Measurements from ENCODE around the gene RIT2.

The RIT2 gene

GRCh38 chr18:43081396-43081795 is 34.1 kb downstream of the RIT2 start:
- DNase-seq (ENCODE audit: low read depth in 3 of 3, low spot score in 1 of 3) = no peak

DNA sequence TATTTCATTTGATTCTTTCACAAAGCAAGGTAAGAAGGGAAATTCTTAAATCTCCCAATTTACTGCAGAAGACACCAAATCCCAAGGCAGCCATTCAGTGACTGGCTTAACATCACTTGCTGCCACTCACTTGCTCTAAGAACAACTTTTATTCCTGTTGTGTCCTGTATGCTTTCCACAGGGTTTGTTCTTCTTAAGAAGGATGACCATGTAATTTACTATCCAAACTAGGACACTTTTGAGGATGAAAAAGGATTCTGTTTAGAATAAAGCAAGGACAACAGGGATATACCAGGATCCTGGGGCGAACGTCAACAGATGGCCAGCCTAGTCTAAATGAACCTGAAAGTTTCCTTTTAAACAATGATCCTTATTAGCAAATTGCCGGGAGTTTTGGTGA is 34.8 kb downstream of the RIT2 start:
- DNase-seq (ENCODE audit: low read depth in 3 of 3, low spot score in 1 of 3) = no peak

- no peak for DNase-seq (ENCODE audit: low read depth in 3 of 3, low spot score in 1 of 3)
Observed at GRCh38 chr18:43079422-43079821, 36.1 kb downstream of the RIT2 start.

GRCh38 chr18:43078478-43079092 is 36.9 kb downstream of the RIT2 start:
- no peak for DNase-seq (ENCODE audit: low read depth in 3 of 3, low spot score in 1 of 3)

DNA sequence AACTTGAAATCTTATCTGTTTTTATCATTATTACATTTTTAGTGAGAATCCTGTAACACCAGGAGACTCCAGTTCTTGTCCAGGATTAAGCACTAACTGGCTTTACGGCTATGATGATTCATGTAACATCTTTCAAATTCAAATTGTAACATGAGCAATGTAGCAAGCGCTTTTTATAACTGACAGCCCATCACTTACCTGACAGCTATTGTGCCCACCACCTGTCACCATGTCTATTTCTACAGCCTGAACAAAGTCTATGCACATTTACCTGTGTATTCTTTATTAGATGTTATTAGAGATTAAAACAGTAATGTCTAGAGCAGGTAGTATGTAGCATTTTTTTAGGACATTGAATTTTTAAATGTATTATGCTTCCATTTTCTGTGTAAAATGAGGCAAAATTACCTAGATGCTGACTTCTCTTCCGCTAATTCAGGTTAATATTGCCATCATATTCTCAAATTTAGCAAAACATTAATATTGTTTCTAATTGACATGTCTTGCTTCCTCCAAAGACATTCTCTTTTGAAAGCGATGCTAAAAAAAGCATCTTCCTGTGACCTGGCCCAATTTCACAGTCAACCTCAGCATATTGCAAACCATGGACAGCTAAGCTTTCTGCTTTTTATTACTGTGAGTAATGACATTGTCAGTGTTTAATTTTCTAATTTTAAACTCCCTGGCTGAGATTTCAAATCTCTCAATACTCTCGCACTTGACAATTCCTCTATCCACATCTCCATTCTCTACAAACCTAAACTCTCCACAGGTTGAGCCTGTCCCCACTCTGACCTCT is 37.8 kb downstream of the RIT2 start:
- DNase-seq (ENCODE audit: low read depth in 3 of 3, low spot score in 1 of 3) = no peak

- no peak for DNase-seq (ENCODE audit: low read depth in 3 of 3, low spot score in 1 of 3)
Observed at GRCh38 chr18:43073771-43074170, 41.7 kb downstream of the RIT2 start.

DNA sequence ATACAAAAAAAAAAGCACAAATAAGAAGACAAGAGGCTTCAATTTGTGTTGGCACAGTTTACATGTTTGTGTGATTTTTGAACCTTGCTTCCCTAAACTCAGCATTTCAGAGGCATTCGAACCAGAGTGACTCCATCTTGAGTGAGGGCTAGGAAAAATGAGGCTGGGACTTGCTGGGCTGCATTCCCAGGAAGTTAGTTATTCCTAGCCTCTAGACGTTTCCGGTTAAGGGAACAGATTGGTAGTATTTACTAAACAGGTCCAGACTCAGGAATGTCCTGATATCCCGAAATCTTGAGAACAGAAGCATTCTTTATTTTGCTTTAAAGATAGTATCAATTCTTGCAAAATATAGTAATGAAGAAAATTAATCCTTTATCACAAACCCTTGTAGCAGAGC is 46.7 kb downstream of the RIT2 start:
- DNase-seq (ENCODE audit: low read depth in 3 of 3, low spot score in 1 of 3) = no peak

DNA sequence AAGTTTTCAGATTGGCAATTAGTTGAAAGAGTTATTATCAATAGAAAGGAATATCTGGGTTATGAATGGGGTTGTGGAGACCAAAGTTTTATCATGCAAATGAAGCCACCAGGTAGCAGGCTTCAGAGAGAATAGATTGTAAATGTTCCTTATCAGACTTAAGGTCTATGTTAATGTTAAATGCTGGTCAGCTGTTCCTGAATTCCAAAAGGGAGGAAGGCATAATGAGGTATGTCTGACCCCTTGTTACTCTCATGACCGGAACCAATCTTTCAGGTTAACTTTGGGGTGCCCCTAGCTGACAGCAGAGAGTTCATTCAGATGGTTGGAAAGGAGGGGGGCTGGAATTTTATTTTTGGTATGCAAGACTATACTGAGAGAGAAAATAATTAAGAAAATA is 47.9 kb downstream of the RIT2 start:
- no peak for DNase-seq (ENCODE audit: low read depth in 3 of 3, low spot score in 1 of 3)

DNA sequence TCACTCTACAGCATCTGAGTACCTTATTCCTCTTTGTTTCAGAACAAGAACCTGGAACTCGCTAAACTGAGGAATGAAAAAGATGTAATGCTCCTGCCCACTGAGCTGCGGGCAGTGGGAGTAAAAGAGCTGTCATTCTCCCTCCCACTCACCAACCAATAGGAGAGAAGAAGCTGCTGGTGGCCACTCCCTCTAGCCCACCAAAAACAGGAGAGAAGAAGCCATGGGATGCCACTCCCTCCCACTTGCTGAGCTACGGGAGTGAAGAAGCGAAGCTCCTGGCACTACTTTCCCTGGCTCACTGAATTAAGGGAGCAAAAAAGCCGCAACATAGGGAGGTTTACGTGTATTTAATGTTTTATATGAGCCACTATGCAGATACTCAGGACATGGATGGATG is 53.7 kb downstream of the RIT2 start:
- no peak for DNase-seq (ENCODE audit: low read depth in 3 of 3, low spot score in 1 of 3)

- no peak for DNase-seq (ENCODE audit: low read depth in 3 of 3, low spot score in 1 of 3)
Observed at GRCh38 chr18:43061318-43061717, 54.2 kb downstream of the RIT2 start.

DNA sequence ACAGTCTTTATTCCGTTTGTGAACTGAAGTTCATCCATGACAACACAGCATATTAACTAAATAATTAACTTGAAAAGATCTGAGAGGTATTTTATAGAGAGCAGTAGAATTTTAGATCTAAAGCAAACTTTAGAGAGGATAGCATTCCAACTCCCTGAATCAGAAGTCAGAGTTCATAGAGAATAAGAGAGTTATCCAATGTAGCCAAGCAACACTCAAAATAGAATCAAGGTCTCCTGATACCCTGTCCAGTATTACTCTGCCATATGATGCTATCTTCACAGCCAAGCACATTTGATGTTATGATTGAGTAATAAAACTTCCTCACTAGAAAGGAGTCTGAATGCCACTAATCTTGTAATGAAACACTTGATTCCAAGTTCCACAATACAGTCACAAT is 55.5 kb downstream of the RIT2 start:
- DNase-seq (ENCODE audit: low read depth in 3 of 3, low spot score in 1 of 3) = no peak

DNA sequence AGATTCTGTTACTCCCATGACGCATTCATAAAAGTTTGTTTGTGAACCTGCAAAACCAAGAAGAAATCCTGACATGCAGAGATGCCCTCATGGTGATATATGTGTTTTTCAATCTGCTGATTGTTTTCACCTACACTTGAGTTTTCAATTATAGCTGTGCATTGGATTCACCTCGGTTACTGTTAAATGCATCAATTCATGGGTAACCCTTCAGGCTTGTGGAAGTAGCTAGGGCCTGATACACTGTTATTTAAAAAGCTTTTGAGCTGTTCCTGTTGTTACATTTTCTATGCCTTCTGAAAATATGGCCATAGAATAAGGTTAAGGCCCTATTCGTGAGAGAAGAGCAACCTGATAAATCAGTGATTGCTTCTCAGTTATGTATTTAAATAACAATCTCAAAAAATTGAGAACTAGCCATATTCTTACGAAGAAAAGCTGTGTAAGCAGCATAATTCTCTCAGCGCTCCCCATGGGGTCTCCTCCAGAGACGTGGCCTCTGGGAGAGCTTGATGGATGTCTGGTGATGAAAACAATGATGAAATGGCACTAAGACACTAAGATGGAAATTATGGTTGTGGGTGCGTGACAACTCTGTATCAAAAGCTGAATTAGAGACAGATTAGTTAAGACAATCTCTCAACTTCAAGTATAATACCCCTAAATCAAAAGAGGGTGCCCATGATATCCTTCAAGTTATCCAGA is 60.5 kb downstream of the RIT2 start:
- no peak for DNase-seq (ENCODE audit: low read depth in 3 of 3, low spot score in 1 of 3)

DNA sequence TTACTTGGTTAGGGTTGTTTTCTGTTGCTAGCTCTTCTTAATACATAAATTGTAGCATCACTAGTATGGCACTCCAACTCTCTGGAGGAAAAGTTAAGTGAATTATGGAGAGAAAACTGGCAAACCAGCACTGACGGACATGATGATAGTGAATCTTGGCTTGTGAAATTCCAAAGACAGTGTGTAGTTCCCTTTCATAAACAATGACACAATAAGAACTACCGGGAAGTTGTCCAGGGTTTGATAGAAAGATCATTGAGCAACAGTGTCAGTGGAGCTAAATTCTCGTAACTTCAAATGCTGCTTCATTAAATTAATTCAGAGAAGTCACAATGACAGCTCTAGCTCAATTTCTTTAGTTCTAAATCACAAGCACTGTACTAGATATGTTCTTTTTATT is 66.5 kb downstream of the RIT2 start:
- DNase-seq (ENCODE audit: low read depth in 3 of 3, low spot score in 1 of 3) = no peak

- no peak for DNase-seq (ENCODE audit: low read depth in 3 of 3, low spot score in 1 of 3)
Observed at GRCh38 chr18:43046322-43046721, 69.2 kb downstream of the RIT2 start.

DNA sequence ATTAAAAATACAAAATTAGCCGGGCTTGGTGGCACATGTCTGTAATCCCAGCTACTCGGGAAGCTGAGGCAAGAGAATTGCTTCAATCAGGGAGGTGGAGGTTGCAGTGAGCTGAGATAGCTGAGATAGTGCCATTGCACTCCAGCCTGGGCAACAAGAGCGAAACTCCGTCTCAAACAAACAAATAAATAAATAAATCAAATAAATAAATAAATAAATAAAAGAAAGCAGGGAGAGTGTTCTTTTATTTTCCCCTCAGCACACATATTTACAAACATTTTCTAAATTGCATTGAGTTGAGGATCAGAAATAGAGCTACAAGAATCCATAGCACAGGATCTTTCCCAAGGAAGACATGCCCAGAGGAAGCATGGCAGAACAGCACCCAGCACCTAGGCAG is 71.9 kb downstream of the RIT2 start:
- no peak for DNase-seq (ENCODE audit: low read depth in 3 of 3, low spot score in 1 of 3)

DNA sequence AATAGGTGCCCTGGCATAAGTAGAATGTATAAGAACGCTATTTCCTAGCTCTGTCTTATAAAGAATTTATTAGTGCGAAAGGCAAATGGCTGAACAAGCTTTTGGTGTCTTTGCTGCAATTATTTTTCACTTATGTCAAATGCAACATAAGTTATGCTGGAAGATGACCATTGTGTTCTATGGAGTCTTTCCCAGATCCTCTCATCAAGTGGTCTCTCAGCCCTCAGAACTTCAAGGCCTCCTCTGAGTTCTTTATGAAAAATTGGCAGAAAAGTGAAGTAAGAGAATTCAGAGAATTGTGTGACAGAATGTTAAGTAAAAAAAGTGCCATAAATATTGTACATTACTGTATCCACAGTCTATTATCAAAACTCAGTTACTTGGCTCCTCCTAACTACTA is 75.2 kb downstream of the RIT2 start:
- DNase-seq (ENCODE audit: low read depth in 3 of 3, low spot score in 1 of 3) = no peak

- no peak for DNase-seq (ENCODE audit: low read depth in 3 of 3, low spot score in 1 of 3)
Observed at GRCh38 chr18:43034683-43035500, 80.6 kb downstream of the RIT2 start.

DNA sequence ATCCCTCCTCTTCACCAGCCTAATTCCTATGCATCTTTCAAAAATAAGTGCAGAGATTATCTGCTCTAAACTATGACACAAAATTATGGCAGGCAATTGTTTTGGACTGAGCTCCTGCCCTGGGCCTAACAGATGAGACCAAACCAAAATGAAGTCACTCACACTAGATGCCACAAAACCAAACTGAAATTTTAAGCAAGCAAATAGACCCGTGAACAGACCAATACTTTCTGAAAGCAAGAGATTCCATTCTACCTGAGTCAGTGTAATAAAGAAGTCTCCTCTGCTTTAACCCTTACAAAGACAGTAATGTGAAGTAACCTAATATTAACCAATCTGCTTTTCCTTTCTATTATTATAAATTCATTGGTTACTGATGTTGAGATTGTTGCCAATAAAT is 84.3 kb downstream of the RIT2 start:
- no peak for DNase-seq (ENCODE audit: low read depth in 3 of 3, low spot score in 1 of 3)

GRCh38 chr18:43029414-43029813 is 86.1 kb downstream of the RIT2 start:
- no peak for DNase-seq (ENCODE audit: low read depth in 3 of 3, low spot score in 1 of 3)

DNA sequence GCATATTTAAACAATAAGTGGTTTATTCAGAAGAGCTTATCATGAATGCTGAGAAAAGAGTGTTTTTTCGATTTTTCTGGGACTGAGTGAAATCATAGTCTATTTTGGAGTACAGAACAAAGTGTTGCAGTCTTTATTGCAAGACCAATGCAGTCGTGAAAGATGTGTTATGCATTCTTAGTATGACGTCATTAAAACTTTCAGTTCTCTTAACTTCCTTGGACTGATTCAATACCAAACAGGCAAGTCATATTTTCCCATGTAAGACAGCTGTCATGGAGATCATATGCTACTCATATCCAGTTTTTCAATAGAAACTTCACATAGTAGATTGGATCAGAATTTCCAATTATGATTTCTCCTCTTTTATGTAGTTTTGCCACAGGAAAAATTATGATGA is 92.6 kb downstream of the RIT2 start:
- no peak for DNase-seq (ENCODE audit: low read depth in 3 of 3, low spot score in 1 of 3)

GRCh38 chr18:43017622-43018021 is 97.9 kb downstream of the RIT2 start:
- no peak for DNase-seq (ENCODE audit: low read depth in 3 of 3, low spot score in 1 of 3)

DNA sequence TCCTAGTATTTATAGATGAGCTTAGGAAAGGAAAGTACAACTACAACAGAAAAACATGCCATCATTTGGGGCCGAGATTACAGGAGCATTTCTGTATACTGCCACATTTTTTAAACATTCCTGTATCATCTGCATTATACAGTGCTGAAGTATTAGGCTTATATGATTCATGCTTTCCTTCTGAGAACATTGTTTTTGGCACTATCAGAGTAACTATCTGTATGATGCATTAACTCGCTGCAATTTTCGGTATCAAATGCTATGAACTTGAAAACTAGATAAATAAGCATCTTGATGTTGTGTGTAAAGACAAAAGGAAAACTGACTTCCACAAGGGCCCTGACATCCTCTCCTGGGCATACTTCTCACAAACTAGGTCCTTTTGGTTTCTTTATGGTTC is 102.0 kb downstream of the RIT2 start:
- DNase-seq (ENCODE audit: low read depth in 3 of 3, low spot score in 1 of 3) = no peak

Data from stimulated activated CD4-positive, alpha-beta T cell treated with anti-CD3 and anti-CD28 coated beads, TNF-alpha, amount 100 ng/mL, for 1 hour (primary cell).